ENCODE measurements around the gene ZFP30.

GRCh38 chr19:37691881-37692504 is 36.7 kb upstream of the ZFP30 start:
- peak; percentile 69 for TF ChIP-seq CTCF (CRISPR knock-in tag; IDR thresholded peaks at IDR 0.05)
- no peak for TF ChIP-seq NONO (IDR thresholded peaks at IDR 0.05)
- peak; percentile 53; the same call in 1 of the 2 replicates for TF ChIP-seq NONO (CRISPR knock-in tag; conservative IDR thresholded peaks at IDR 0.05)
- no peak for TF ChIP-seq IRF1 (CRISPR knock-in tag; IDR thresholded peaks at IDR 0.05; ENCODE audit: low read depth)
- no peak; the same call in 1 of the 2 replicates for TF ChIP-seq ZNF710 (CRISPR knock-in tag; IDR thresholded peaks at IDR 0.05; ENCODE audit: borderline replicate concordance)
- TF ChIP-seq HNRNPH1 (optimal IDR thresholded peaks at IDR 0.05; ENCODE audit: low read depth, low read length), result no peak
- TF ChIP-seq ZNF275 (CRISPR knock-in tag; IDR thresholded peaks at IDR 0.05; ENCODE audit: borderline replicate concordance), result no peak
- peak; percentile 71 for TF ChIP-seq CBX1 (IDR thresholded peaks at IDR 0.05; ENCODE audit: low read depth)
- TF ChIP-seq ZNF24 (IDR thresholded peaks at IDR 0.05), result no peak
- TF ChIP-seq KLF16 (CRISPR knock-in tag; IDR thresholded peaks at IDR 0.05), result peak in 1 of 2 experiments; percentile 84; a peak in 2 of 4 replicates
- no peak for TF ChIP-seq PREB (CRISPR knock-in tag; IDR thresholded peaks at IDR 0.05)
- no peak for TF ChIP-seq ZNF317 (CRISPR knock-in tag; IDR thresholded peaks at IDR 0.05)
- peak; percentile 78; the same call in 1 of the 2 replicates for TF ChIP-seq ZFP90 (CRISPR knock-in tag; IDR thresholded peaks at IDR 0.05; ENCODE audit: borderline replicate concordance)
- TF ChIP-seq EZH2 (conservative IDR thresholded peaks at IDR 0.05; ENCODE audit: low read depth, low read length), result no peak
